G401 (cell line): ENCODE data around the gene IRF2BPL. TPM values are rescaled to one million over a fixed set of nuclear protein-coding genes. Genes with fewer than 3 reads are reported as not detected.
A peak's percentile ranks its signal among the peaks of the same experiment; 100 is the strongest.

ENCODE experiments used
- DNase-seq: peaks from one replicate; pipeline ENCODE4 v3.0.0-alpha.2; 2015; ENCODE audit warnings: low spot score
- in situ Hi-C: cut with HindIII; loops from 2 replicates; pipeline ENCODE4 v1.10.0; 2016; ENCODE audit warnings: low sequenced_read_pairs, mixed read lengths
- total RNA-seq: library from RNA; depleted of rRNA; stranded (reverse); fragments of >200 nt; shearing (Covaris generic); gene quantifications from 2 replicates; pipeline ENCODE4 v1.2.3, GENCODE V29; 2014

Gene IRF2BPL
- total RNA-seq, 1 experiment from 2014 or later, result 59.4 TPM

- in situ Hi-C loops, result no loop called here
- DNase-seq, result no peak
Observed at GRCh38 chr14:77055981-77056380, 27.5 kb upstream of the IRF2BPL start.

GRCh38 chr14:77055306-77055705 lies 26.8 kb upstream of the IRF2BPL start:
- in situ Hi-C loops, result no loop called here
- no peak for DNase-seq

GRCh38 chr14:77053046-77053841 lies 24.7 kb upstream of the IRF2BPL start:
- peak; percentile 74 for DNase-seq
- in situ Hi-C loops, result no loop called here

- DNase-seq, result peak; percentile 57
- in situ Hi-C loops, result no loop called here
Observed at GRCh38 chr14:77052281-77053044, 24.0 kb upstream of the IRF2BPL start.

GRCh38 chr14:77051116-77051515 lies 22.6 kb upstream of the IRF2BPL start:
- in situ Hi-C loops, result no loop called here
- no peak for DNase-seq

- DNase-seq, result no peak
- in situ Hi-C loops, result no loop called here
Observed at GRCh38 chr14:77046721-77047120, 18.2 kb upstream of the IRF2BPL start.

GRCh38 chr14:77045238-77046162 lies 17.0 kb upstream of the IRF2BPL start:
- no peak for DNase-seq
- in situ Hi-C loops, result no loop called here

- in situ Hi-C loops, result no loop called here
- DNase-seq, result no peak
Observed at GRCh38 chr14:77044783-77045237, 16.3 kb upstream of the IRF2BPL start.

GRCh38 chr14:77043984-77044485 lies 15.5 kb upstream of the IRF2BPL start:
- no peak for DNase-seq
- in situ Hi-C loops, result no loop called here

- in situ Hi-C loops, result no loop called here
- no peak for DNase-seq
Observed at GRCh38 chr14:77043177-77043983, 14.9 kb upstream of the IRF2BPL start.

GRCh38 chr14:77041881-77042545 lies 13.5 kb upstream of the IRF2BPL start:
- peak; percentile 64 for DNase-seq
- in situ Hi-C loops, result no loop called here

GRCh38 chr14:77040741-77041653 lies 12.5 kb upstream of the IRF2BPL start:
- in situ Hi-C loops, result no loop called here
- DNase-seq, result peak; percentile 69

GRCh38 chr14:77040059-77040740 lies 11.7 kb upstream of the IRF2BPL start:
- in situ Hi-C loops, result no loop called here

GRCh38 chr14:77039285-77040058 lies 11.0 kb upstream of the IRF2BPL start:
- in situ Hi-C loops, result no loop called here
- DNase-seq, result peak; percentile 70

More at GRCh38 chr14:77040059-77040740, 11.7 kb upstream of the IRF2BPL start:
- peak; percentile 99 for DNase-seq

GRCh38 chr14:77037938-77038568 lies 9.5 kb upstream of the IRF2BPL start:
- in situ Hi-C loops, result no loop called here

More at GRCh38 chr14:77037938-77038568, 9.5 kb upstream of the IRF2BPL start:
- DNase-seq, result peak; percentile 60
